ENCODE data around the gene NALCN. TPM values are rescaled to one million over a fixed set of nuclear protein-coding genes. Genes with fewer than 3 reads are reported as not detected.

The NALCN gene
- total and polyA plus RNA-seq, 2 experiments from 2014 or later = 0.50 to 0.87 TPM

GRCh38 chr13:101146101-101146898 lies 270.0 kb downstream of the NALCN start (continued):
- no peak for TF ChIP-seq ZNF462 (CRISPR knock-in tag; IDR thresholded peaks at IDR 0.05)
- TF ChIP-seq CREB1 (CRISPR knock-in tag; IDR thresholded peaks at IDR 0.05; ENCODE audit: low read depth) = no peak

GRCh38 chr13:101144808-101145419 lies 271.4 kb downstream of the NALCN start:
- peak; percentile 78 for DNase-seq (ENCODE audit: low spot score)
- no peaks in the 10 kb centered on the region; the same call in 2 of the 3 replicates for H3K36me3 Mint-ChIP-seq (ENCODE audit: low read depth)
- TF ChIP-seq CTCF (conservative IDR thresholded peaks at IDR 0.05; ENCODE audit: low read depth in 2 of 2) = peak; percentile 66 to 84
- no peak for TF ChIP-seq EZH2phosphoT487 (IDR thresholded peaks at IDR 0.05; ENCODE audit: unreplicated experiment)
- H3K4me3 Mint-ChIP-seq = no peak overlapping the region
- Histone ChIP-seq H3K36me3 (ENCODE audit: insufficient read depth) (no peaks in the 10 kb centered on the region), H4K20me1 (replicated peaks; ENCODE audit: insufficient read depth) (no peaks in the 10 kb centered on the region), H3K4me3 (no peak overlapping the region), H3K27ac (ENCODE audit: low read depth) (no peak overlapping the region), H3K9me2 (ENCODE audit: insufficient read depth) (no peaks in the 10 kb centered on the region), H3K4me1 (ENCODE audit: insufficient read depth) (peaks cover 4% of the 10 kb centered on the region; the same call in 1 of the 2 replicates), H3K4me2 (no peak overlapping the region), H3K79me2 (replicated peaks; ENCODE audit: insufficient read depth) (no peaks in the 10 kb centered on the region), H2AFZ (no peak overlapping the region), H3K27me3 (ENCODE audit: insufficient read depth) (no peaks in the 10 kb centered on the region), H3F3A (replicated peaks; ENCODE audit: low read depth) (no peaks in the 10 kb centered on the region)
- H3K9me3 Mint-ChIP-seq = no peaks in the 10 kb centered on the region
- H3K4me1 Mint-ChIP-seq = peaks cover 7% of the 10 kb centered on the region; the same call in 2 of the 3 replicates
- no peak overlapping the region for H3K27ac Mint-ChIP-seq
- no peaks in the 10 kb centered on the region for H3K27me3 Mint-ChIP-seq (ENCODE audit: insufficient read depth, low read depth, poor library complexity)
- ATAC-seq = peak; percentile 50; the same call in 2 of the 3 replicates
